CD4-positive, alpha-beta T cell treated with Interleukin-15 for 1 hour (primary cell): ENCODE results near the gene UBE2E1.
"Not testable (repeated sequence)": the region's sequence is repeated elsewhere in the genome, so short reads cannot be mapped to it uniquely, and the experiment has no call there.

ENCODE experiments used
- DNase-seq: peaks from one replicate; pipeline ENCODE4 v3.0.0-alpha.2; 2020

Gene UBE2E1

GRCh38 chr3:23884481-23884880 is 78.7 kb downstream of the UBE2E1 start:
- DNase-seq: no peak

- DNase-seq: no peak
These were observed 79.5 kb downstream of the UBE2E1 start for GRCh38 chr3:23885210-23885609.

- DNase-seq: no peak
These were observed 80.6 kb downstream of the UBE2E1 start for GRCh38 chr3:23886311-23886710.

GRCh38 chr3:23888617-23889228 is 83.0 kb downstream of the UBE2E1 start:
- no peak for DNase-seq

GRCh38 chr3:23889386-23889785 is 83.6 kb downstream of the UBE2E1 start:
- DNase-seq: no peak

- DNase-seq: no peak
These were observed 84.2 kb downstream of the UBE2E1 start for GRCh38 chr3:23889950-23890349.

GRCh38 chr3:23894254-23895061 is 88.7 kb downstream of the UBE2E1 start:
- no peak for DNase-seq

- DNase-seq: no peak
These were observed 89.4 kb downstream of the UBE2E1 start for GRCh38 chr3:23895181-23895580.

GRCh38 chr3:23900744-23901143 is 95.0 kb downstream of the UBE2E1 start:
- DNase-seq: no peak

- DNase-seq: no peak
These were observed 98.8 kb downstream of the UBE2E1 start for GRCh38 chr3:23904545-23904944.

- DNase-seq: no peak
These were observed 103.6 kb downstream of the UBE2E1 start for GRCh38 chr3:23909341-23909740.

GRCh38 chr3:23911397-23911796 is 105.6 kb downstream of the UBE2E1 start:
- DNase-seq: no peak

GRCh38 chr3:23912335-23912734 is 106.6 kb downstream of the UBE2E1 start:
- DNase-seq: not testable (repeated sequence)

GRCh38 chr3:23913182-23913581 is 107.4 kb downstream of the UBE2E1 start:
- DNase-seq: no peak

- no peak for DNase-seq
These were observed 108.4 kb downstream of the UBE2E1 start for GRCh38 chr3:23913873-23914743.

GRCh38 chr3:23915537-23916108 is 109.9 kb downstream of the UBE2E1 start:
- no peak for DNase-seq

- no peak for DNase-seq
These were observed 110.6 kb downstream of the UBE2E1 start for GRCh38 chr3:23916152-23916885.

GRCh38 chr3:23916886-23917678 is 111.3 kb downstream of the UBE2E1 start, which contains the start of the genes NKIRAS1 and RPL15:
TSS of gene NKIRAS1 (minus strand) at chr3:23916990. CDS start at chr3:23910904, 6,086 bp downstream.
TSS of gene RPL15 (plus strand) at chr3:23917132. CDS start at chr3:23917860, 728 bp downstream.
- DNase-seq: peak; percentile 97

- DNase-seq: not testable (repeated sequence)
These were observed 112.0 kb downstream of the UBE2E1 start for GRCh38 chr3:23917679-23918303.

- DNase-seq: not testable (repeated sequence)
These were observed 112.6 kb downstream of the UBE2E1 start for GRCh38 chr3:23918331-23918730.

GRCh38 chr3:23919628-23920027 is 113.9 kb downstream of the UBE2E1 start:
- no peak for DNase-seq
